Left cardiac atrium (tissue), 4 donors: Measurements from ENCODE around the gene ST3GAL3. TPM values are rescaled to one million over a fixed set of nuclear protein-coding genes. Genes with fewer than 3 reads are reported as not detected.

Experiments
- ATAC-seq, 2 donors: fragments of 200-7000 bp; cut with Tn5 transposase; one replicate each; pipeline ENCODE4 v1.9.1; 2020; ENCODE audit warnings: mild to moderate bottlenecking in 2 of 2, moderate library complexity in 2 of 2
- DNase-seq: peaks from one replicate; pipeline ENCODE4 v3.0.0-alpha.2; 2020
- intact Hi-C, 2 donors: fragments of 100-400 bp; cut with DNase I; formaldehyde crosslinking; loops; one replicate each; pipeline versions ENCODE4 v1.14.1 to v1.15.1; 2022 to 2023
- total RNA-seq, 2 donors: library from RNA; stranded (reverse); fragmentation: NEBNext Ultra II Directional; extraction: Animal tissue kit (Norgen Biotek cat#: 25700); gene quantifications; one replicate each; pipeline ENCODE4 v1.2.1, GENCODE V29; 2021
- donor health status: DM: no; HTN: yes; CAD: no.
- donor health status: DM: no; HTN: yes; CAD: no; lungs with severe emphysema.
- donor health status: DM: yes; HTN: yes; CAD: no.
- donor health status: Dilated cardiomyopathy.

Gene ST3GAL3
- total RNA-seq, 2 donors from 2014 or later = 19.4 to 25.9 TPM

GRCh38 chr1:43937179-43937865, 230.0 kb downstream of the ST3GAL3 start:
- ATAC-seq = no peak
- intact Hi-C loops = loop anchor here in 1 of 2 donors (10.0 kb wide), 1 partner anchor 713 kb away; no protein-coding TSS in a partner anchor
- no peak for DNase-seq

- intact Hi-C loops = loop anchor here in 1 of 2 donors (10.0 kb wide), 1 partner anchor 714 kb away; no protein-coding TSS in a partner anchor
- ATAC-seq (no peak), DNase-seq (no peak)
These were observed 231.0 kb downstream of the ST3GAL3 start for GRCh38 chr1:43938383-43938782.

DNA sequence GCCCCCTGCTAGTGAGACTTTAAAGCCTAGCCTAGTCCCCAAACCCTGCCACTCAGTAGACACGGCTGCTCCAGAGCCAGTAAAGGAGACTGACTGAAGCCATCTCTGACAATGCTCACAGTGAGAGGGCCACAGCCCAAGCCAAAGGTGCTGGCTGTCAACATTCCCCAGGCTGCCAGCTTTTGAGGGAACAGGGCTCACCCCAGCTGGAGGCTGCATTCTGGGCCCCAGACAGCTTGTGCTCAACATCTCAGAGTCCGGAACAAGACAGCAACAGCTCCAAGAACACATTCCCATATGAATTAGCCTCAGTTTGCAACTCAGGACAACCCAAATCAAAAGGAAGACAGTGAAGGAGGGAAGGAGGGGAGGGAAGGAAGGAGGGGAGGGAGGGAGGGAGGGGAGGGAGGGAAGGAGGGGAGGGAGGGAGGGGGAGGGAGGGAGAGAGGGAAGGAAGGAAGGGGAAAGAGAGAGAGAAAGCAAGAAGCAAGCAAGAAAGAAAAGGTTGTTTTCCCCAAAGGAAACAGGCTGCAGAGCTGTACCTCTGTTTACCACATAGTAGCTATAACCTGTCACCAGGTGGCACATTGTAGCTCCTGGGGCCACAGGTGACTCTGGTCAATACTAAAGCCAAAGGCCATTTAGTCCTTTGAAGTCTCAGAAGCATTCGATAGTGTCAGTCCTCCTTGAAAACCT, 231.7 kb downstream of the ST3GAL3 start:
- intact Hi-C loops = loop anchor here in 1 of 2 donors (10.0 kb wide), 1 partner anchor 714 kb away; no protein-coding TSS in a partner anchor
- peak; percentile 8 to 39 for ATAC-seq
- DNase-seq = no peak

- DNase-seq (no peak), ATAC-seq (no peak)
- intact Hi-C loops = no loop called here
These were observed 235.1 kb downstream of the ST3GAL3 start for GRCh38 chr1:43942411-43942810.

GRCh38 chr1:43944860-43945259, 237.5 kb downstream of the ST3GAL3 start:
- intact Hi-C loops = no loop called here
- no peak for ATAC-seq

GRCh38 chr1:43945674-43946235, 238.4 kb downstream of the ST3GAL3 start:
- DNase-seq = no peak

More at GRCh38 chr1:43944860-43945259, 237.5 kb downstream of the ST3GAL3 start:
- DNase-seq = no peak

GRCh38 chr1:43946236-43947060, 239.1 kb downstream of the ST3GAL3 start, which contains the start of gene IPO13:
TSS of gene IPO13 (plus strand) at chr1:43946950. CDS start at chr1:43947601, 651 bp downstream.
- DNase-seq = peak; percentile 96
- ATAC-seq = peak; percentile 97
- intact Hi-C loops = no loop called here

More at GRCh38 chr1:43945674-43946235, 238.4 kb downstream of the ST3GAL3 start:
- no peak for ATAC-seq
- intact Hi-C loops = no loop called here

DNA sequence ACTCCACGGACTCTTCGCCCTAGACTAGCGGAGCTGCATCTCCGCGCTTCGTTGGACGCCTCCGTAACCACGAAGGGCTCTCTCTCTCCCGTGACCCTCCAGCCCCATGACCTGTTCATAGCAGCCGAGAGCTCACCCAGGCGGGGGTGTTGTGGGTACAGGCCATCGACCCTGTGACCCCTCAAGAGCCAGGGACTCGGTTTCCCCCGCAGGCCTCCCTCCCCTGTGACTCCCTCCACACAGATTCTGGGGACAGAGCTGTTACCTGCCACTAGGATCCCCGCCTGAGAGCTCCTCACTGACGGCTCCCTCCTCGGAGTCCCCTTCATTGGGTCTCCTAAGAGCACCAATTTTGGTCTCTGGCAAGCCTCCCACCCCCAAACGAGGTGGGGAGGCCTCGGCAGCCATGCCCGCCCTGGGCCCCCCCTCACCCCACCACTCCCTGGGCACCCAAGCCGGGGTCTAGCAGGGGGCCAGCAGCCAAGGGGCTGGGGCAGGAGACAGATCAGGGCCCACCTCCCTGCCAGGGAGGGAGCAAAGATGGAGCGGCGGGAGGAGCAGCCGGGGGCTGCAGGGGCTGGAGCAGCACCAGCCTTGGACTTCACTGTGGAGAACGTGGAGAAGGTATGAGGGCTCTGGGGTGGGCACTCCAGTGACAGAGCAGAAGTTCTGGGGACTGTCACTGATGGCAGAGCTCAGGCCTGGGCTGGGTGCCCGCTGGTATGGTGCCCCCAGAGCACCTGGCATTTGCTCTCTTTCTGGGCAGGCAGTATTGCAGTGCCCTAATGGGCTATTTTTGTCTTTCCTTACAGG, 239.9 kb downstream of the ST3GAL3 start:
- intact Hi-C loops = no loop called here
- DNase-seq (no peak), ATAC-seq (peak; percentile 12 to 15)

DNA sequence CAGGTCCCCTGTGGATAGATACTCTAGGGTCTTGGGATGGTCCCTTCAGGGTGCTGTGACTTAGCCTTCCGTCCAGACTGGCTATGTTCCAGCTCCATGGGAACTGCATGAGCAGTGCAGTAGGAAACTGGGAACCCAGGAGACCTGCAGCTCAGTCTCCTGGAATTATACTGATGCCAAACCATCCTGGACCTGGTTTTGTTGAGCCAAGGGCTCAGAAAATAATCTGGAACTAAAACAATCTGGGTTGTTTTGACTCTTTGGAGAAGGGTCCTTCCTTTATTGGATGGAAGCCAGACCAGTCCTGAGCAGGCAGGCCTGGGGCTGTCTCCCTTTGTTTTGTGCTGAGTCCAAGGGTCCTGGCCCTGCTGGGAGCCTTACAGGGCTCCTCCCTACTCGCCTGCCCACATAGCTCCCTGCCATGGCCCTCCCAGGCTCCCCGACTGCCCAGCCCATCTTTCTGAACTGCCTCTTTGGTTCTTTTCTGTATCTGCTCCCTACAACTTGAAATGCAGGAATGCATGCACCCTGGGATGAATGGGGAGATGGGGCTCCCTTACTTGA, 240.6 kb downstream of the ST3GAL3 start:
- intact Hi-C loops = no loop called here
- ATAC-seq (no peak), DNase-seq (no peak)

DNA sequence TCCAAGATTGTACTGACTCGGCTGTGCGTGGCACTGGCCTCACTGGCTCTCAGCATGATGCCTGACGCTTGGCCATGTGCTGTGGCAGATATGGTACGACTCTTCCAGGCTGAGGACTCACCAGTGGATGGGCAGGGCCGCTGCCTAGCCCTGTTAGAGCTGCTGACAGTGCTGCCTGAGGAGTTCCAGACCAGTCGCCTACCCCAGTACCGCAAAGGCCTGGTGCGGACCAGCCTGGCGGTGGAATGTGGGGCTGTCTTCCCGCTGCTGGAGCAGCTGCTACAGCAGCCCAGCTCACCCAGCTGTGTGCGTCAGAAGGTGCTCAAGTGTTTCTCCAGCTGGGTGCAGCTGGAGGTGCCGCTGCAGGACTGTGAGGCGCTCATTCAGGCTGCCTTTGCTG, 242.3 kb downstream of the ST3GAL3 start:
- ATAC-seq = no peak
- DNase-seq = no peak
- intact Hi-C loops = no loop called here

GRCh38 chr1:43951021-43951985, 244.0 kb downstream of the ST3GAL3 start:
- intact Hi-C loops = no loop called here
- no peak for DNase-seq

GRCh38 chr1:43952731-43953346, 245.5 kb downstream of the ST3GAL3 start:
- intact Hi-C loops = no loop called here
- DNase-seq (no peak), ATAC-seq (no peak)

More at GRCh38 chr1:43951021-43951985, 244.0 kb downstream of the ST3GAL3 start:
- no peak for ATAC-seq

GRCh38 chr1:43953361-43953760, 246.0 kb downstream of the ST3GAL3 start:
- no peak for DNase-seq
- no peak for ATAC-seq
- intact Hi-C loops = no loop called here

GRCh38 chr1:43954036-43954435, 246.7 kb downstream of the ST3GAL3 start:
- intact Hi-C loops = no loop called here
- ATAC-seq (no peak), DNase-seq (no peak)

DNA sequence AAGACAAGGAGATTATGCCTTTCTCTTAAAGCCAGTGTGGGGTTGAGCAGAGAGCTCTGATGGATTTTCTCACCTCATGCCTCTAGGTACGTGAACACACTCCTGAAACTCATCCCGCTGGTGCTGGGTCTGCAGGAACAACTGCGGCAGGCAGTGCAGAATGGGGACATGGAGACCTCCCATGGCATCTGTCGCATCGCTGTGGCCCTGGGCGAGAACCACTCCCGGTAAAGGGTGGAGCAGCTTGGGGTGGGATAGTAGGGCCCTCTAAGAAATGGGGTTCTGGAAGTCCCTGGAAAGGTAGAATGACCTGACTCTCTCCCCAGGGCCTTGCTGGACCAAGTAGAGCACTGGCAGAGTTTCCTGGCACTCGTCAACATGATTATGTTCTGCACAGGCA, 248.9 kb downstream of the ST3GAL3 start:
- intact Hi-C loops = no loop called here
- DNase-seq = no peak
- ATAC-seq = no peak

DNA sequence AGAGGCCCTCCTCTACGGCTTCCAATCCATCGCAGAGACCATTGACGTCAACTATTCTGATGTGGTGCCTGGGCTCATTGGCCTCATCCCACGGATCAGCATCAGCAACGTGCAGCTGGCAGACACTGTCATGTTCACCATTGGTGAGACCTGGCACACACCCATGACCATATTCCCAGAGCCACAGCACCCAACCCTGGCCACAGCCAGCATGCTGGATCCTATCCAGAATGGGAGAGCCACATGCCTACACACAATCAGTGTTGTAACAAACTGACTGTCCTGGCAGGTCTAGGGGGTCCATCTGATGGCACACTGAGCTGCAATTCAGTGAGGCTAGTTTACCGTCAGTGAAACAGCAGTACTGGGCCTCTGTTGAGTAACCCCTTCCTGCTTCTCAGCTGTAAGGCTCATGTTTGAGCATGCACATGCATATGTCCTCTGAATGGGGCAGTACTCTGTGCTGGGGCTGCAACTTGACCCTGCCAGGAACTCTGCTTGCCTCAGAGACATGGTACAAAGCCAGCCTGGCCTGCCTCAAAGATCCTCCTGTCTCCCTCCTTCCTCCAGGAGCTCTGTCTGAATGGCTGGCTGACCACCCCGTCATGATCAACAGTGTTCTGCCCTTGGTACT, 250.2 kb downstream of the ST3GAL3 start:
- DNase-seq = no peak
- ATAC-seq = no peak
- intact Hi-C loops = no loop called here
